VCaP (cell line): ENCODE results near the gene TRIM3.

ENCODE experiments used
- H3K27ac ChIP-seq: fragments of 450-650 bp; 2 replicates; pipeline ENCODE4 v1.5.1; 2017
- TF ChIP-seq, protein P1 (sequence below): fragments of 450-650 bp; conservative IDR thresholded peaks from 2 replicates; pipeline ENCODE4 v1.5.1; 2017; ENCODE audit warnings: mild to moderate bottlenecking, moderate library complexity

The TRIM3 gene

DNA sequence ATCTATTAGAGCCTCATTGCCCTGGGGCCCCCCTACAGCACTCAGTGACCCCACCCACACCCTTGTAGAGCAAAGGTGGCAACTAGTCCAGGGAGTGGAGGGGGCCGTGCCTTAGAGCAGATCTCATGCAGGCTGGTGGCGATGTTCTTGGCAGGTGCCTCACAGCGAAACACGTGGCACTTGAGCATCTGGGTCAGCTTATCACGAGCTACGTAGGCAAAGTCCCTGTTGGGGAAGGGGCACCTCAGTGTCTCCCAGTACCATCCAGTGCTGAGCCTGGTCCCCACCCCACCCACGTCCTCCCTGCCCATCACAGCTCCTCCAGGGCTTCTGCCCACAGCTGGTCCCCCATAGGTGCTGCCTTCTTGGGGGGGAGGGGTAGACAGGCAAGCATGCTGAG lies 72.3 kb downstream of the TRIM3 start:
- no peak overlapping the region for H3K27ac ChIP-seq
- TF ChIP-seq, protein P1, sequence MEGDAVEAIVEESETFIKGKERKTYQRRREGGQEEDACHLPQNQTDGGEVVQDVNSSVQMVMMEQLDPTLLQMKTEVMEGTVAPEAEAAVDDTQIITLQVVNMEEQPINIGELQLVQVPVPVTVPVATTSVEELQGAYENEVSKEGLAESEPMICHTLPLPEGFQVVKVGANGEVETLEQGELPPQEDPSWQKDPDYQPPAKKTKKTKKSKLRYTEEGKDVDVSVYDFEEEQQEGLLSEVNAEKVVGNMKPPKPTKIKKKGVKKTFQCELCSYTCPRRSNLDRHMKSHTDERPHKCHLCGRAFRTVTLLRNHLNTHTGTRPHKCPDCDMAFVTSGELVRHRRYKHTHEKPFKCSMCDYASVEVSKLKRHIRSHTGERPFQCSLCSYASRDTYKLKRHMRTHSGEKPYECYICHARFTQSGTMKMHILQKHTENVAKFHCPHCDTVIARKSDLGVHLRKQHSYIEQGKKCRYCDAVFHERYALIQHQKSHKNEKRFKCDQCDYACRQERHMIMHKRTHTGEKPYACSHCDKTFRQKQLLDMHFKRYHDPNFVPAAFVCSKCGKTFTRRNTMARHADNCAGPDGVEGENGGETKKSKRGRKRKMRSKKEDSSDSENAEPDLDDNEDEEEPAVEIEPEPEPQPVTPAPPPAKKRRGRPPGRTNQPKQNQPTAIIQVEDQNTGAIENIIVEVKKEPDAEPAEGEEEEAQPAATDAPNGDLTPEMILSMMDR: no peak

DNA sequence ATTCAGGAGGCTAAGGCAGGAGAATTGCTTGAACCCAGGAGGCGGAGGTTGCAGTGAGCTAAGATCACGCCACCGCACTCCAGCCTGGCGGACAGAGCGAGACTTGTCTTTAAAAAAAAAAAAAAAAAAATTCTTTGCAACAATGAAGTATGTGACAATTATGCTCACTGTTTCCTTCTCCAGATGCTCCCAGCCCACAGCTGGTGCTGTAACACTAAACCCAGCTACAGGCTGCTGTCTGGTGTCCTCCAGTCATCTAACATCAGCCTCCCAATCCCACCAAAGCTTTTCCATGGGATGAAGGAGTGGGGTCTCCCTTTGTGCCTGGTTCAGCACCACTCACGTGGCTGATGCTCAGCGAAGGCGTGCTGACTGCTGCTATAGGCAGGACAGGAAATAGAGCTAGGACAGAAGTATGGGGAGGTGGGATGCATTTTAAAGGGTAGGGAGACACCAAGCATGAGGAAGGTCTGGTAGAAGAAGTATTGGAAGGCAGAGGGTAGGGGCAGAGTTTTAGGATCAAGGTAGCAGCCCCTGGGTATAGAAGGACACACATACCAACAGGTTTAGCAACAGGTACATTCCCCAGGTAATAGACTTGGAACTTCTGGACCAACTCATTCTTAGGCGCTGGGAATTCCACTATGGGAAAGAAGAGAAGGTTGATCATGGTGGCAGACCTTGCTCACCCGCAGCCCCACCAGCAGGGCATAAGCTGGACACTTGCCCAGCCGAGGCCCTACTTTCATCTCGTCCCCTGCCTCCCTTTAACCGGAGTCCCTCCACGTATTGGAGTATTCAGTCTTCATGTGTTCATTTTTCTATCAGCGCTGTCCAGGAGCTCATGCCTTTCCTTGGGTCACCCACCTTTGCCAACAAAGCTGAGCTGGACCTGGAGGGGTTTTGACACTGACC lies 73.1 kb downstream of the TRIM3 start:
- no peak overlapping the region for H3K27ac ChIP-seq
- TF ChIP-seq, protein P1: no peak
